Stimulated activated effector memory CD8-positive, alpha-beta T cell treated with anti-CD3 and anti-CD28 coated beads, Interleukin-12 subunit alpha, Interleukin-12 subunit beta, amount 100 ng/mL, for 72 hours (primary cell): ENCODE data around the gene IL1RN.

Source experiments
- ATAC-seq: fragments of 150-1000 bp; cut with Tn5 transposase; 2 replicates; pipeline ENCODE4 v1.10.0; 2021
- DNase-seq, 2 donors: peaks; one replicate each; pipeline ENCODE4 v3.0.0; 2021 to 2022; ENCODE audit warnings: low spot score in 2 of 2
- H3K27ac Mint-ChIP-seq: one replicate; pipeline ENCODE4 v1.8.0; 2022; ENCODE audit warnings: mild to moderate bottlenecking, mixed read lengths
- H3K36me3 Mint-ChIP-seq: one replicate; pipeline ENCODE4 v1.8.0; 2022; ENCODE audit warnings: mild to moderate bottlenecking, mixed read lengths
- H3K4me1 Mint-ChIP-seq: one replicate; pipeline ENCODE4 v1.8.0; 2022; ENCODE audit warnings: mixed read lengths
- H3K4me3 Mint-ChIP-seq: one replicate; pipeline ENCODE4 v1.8.0; 2022; ENCODE audit warnings: mild to moderate bottlenecking, mixed read lengths
- H3K9me3 Mint-ChIP-seq: one replicate; pipeline ENCODE4 v1.8.0; 2022; ENCODE audit warnings: mixed read lengths

The IL1RN gene

GRCh38 chr2:113179446-113180045 lies 52.1 kb downstream of the IL1RN start:
- peak overlapping the region; percentile 77 for H3K4me3 Mint-ChIP-seq
- peaks cover 100% of the 10 kb centered on the region for H3K36me3 Mint-ChIP-seq
- peaks cover 83% of the 10 kb centered on the region for H3K4me1 Mint-ChIP-seq
- ATAC-seq (no peak), DNase-seq (no peak)
- no peaks in the 10 kb centered on the region for H3K9me3 Mint-ChIP-seq
- H3K27ac Mint-ChIP-seq: peak overlapping the region; percentile 92

GRCh38 chr2:113180131-113180946 lies 52.9 kb downstream of the IL1RN start:
- DNase-seq (no peak), ATAC-seq (peak; percentile 50)
- Mint-ChIP-seq H3K4me3 (peak overlapping the region; percentile 77), H3K4me1 (peaks cover 89% of the 10 kb centered on the region), H3K36me3 (peaks cover 100% of the 10 kb centered on the region), H3K27ac (peak overlapping the region; percentile 92), H3K9me3 (no peaks in the 10 kb centered on the region)

- ATAC-seq (no peak), DNase-seq (no peak)
- Mint-ChIP-seq H3K9me3 (no peaks in the 10 kb centered on the region), H3K4me3 (peak overlapping the region; percentile 77), H3K36me3 (peaks cover 100% of the 10 kb centered on the region), H3K27ac (peak overlapping the region; percentile 92), H3K4me1 (peaks cover 96% of the 10 kb centered on the region)
Measured at GRCh38 chr2:113181258-113182051, 54.1 kb downstream of the IL1RN start.

GRCh38 chr2:113182471-113183260 lies 55.3 kb downstream of the IL1RN start:
- no peak for ATAC-seq
- no peak for DNase-seq
- Mint-ChIP-seq H3K4me1 (peaks cover 96% of the 10 kb centered on the region), H3K36me3 (peaks cover 100% of the 10 kb centered on the region), H3K27ac (peak overlapping the region; percentile 92), H3K9me3 (no peaks in the 10 kb centered on the region), H3K4me3 (peak overlapping the region; percentile 77)

- ATAC-seq: no peak
Measured at GRCh38 chr2:113183264-113183663, 55.9 kb downstream of the IL1RN start.

More at GRCh38 chr2:113183264-113183663, 55.9 kb downstream of the IL1RN start:
- Mint-ChIP-seq H3K4me1 (peaks cover 96% of the 10 kb centered on the region), H3K9me3 (no peaks in the 10 kb centered on the region), H3K27ac (peak overlapping the region; percentile 92), H3K36me3 (peaks cover 100% of the 10 kb centered on the region), H3K4me3 (peak overlapping the region; percentile 77)
- no peak for DNase-seq
